ENCODE results near the gene NUDT4. TPM values are rescaled to one million over a fixed set of nuclear protein-coding genes. Genes with fewer than 3 reads are reported as not detected.

NUDT4 gene
- total and polyA plus RNA-seq, 10 of the 15 experiments (the other 5 are each of a cell fraction or from before 2014, with no cell fraction given): 26.6 to 91.6 (median 63.1) TPM

- peaks cover 3 to 24% of the 10 kb centered on the region in 2 experiments for H3K36me3 ChIP-seq (ENCODE audit: control insufficient read depth in 2 of 2, insufficient read depth in 2 of 2, low read length in 1 of 2)
Observed at GRCh38 chr12:93407054-93407962, 29.6 kb downstream of the NUDT4 start.

More at GRCh38 chr12:93407054-93407962, 29.6 kb downstream of the NUDT4 start:
- DNase-seq (ENCODE audit: low read depth, low spot score): no peak
- in situ Hi-C loops (cut with MboI): loop anchor here (5.0 kb wide), 1 partner anchor 625 kb away; no protein-coding TSS in a partner anchor
- H3K9ac ChIP-seq (ENCODE audit: control insufficient read depth, insufficient read depth, low read length): no peak overlapping the region
- RAD21 ChIA-PET (ENCODE audit: unreplicated experiment): interaction anchor here (0.7 to 2.1 kb wide), 2 partner anchors 13 to 21 kb away, joined by 3 to 10 read pairs; no protein-coding TSS in a partner anchor
- no peak for FAIRE-seq
- CTCF ChIA-PET: interaction anchor here (1.6 to 8.9 kb wide), 3 partner anchors 10 to 420 kb away, joined by 10 to 77 read pairs (median 11); no protein-coding TSS in a partner anchor
- POLR2A ChIA-PET: no interaction called here
- H3K27me3 ChIP-seq (replicated peaks in 1 of 2; ENCODE audit: control insufficient read depth in 2 of 2, insufficient read depth in 2 of 2, low read length in 1 of 2): no peaks in the 10 kb centered on the region
- BruUV-seq (replicated peaks): no TSS peak
- intact Hi-C loops (cut with micrococcal nuclease; ENCODE audit: unreplicated experiment): no loop called here
- no peaks in the 10 kb centered on the region for H3K9me3 ChIP-seq (replicated peaks; ENCODE audit: control insufficient read depth, insufficient read depth, low read length)
- ATAC-seq: no peak; the same call in 2 of the 3 replicates
- 72% methylated on average over 6 of the region's 6 CpGs for WGBS (ENCODE audit: insufficient coverage, insufficient replicate concordance, low lambda C conversion rate, missing lambda C conversion rate)
- H4K20me1 ChIP-seq (ENCODE audit: control insufficient read depth, insufficient read depth): no peaks in the 10 kb centered on the region
- H3K4me2 ChIP-seq (ENCODE audit: control insufficient read depth, insufficient read depth): no peak overlapping the region
- H2AFZ ChIP-seq (ENCODE audit: control insufficient read depth, low read depth, low read length): no peak overlapping the region
- no peak overlapping the region for H3K4me3 ChIP-seq
- peaks cover 8% of the 10 kb centered on the region for H3K79me2 ChIP-seq (ENCODE audit: control insufficient read depth, insufficient read depth, low read length)
- SMC1A ChIA-PET (ENCODE audit: uncharacterized antibody, unreplicated experiment): interaction anchor here (0.8 to 4.7 kb wide), 9 partner anchors 9 to 478 kb away, joined by 3 to 39 read pairs (median 5); partner anchors contain the start of gene EEA1
- TF ChIP-seq POLR2AphosphoS5 (IDR thresholded peaks at IDR 0.05; ENCODE audit: low read length) (0 out of 2 replicates have a peak, but pooled peaks have one; percentile 21), REST (IDR thresholded peaks at IDR 0.05; ENCODE audit: low read depth, low read length) (no peak), POLR2A (IDR thresholded peaks at IDR 0.05; ENCODE audit: low read depth, low read length) (peak; percentile 50; the same call in 1 of the 2 replicates)
- no peaks in the 10 kb centered on the region for H3K4me1 ChIP-seq (ENCODE audit: control insufficient read depth, insufficient read depth, low read length)
- H3K27ac ChIP-seq (ENCODE audit: control insufficient read depth, insufficient read depth): no peak overlapping the region

Data from GM12878 (cell line).